Natural killer cell (primary cell): ENCODE data around the gene TAB2. TPM values are rescaled to one million over a fixed set of nuclear protein-coding genes. Genes with fewer than 3 reads are reported as not detected.

ENCODE experiments used
- ATAC-seq, 3 donors: fragments of 150-1000 bp in 2 of 3; fragments of 200-7000 bp in 1 of 3; cut with Tn5 transposase; 1 replicate in 1 of 3; 2 replicates in 2 of 3; pipeline ENCODE4 v1.10.0; 2021; ENCODE audit warnings: mild to moderate bottlenecking in 2 of 3, moderate library complexity in 2 of 3
- DNase-seq, 2 donors: peaks; one replicate each; pipeline versions ENCODE4 v3.0.0 to v3.0.0-alpha.2; 2013 to 2021; ENCODE audit warnings: mixed read lengths in 1 of 2
- H3K27ac ChIP-seq: one replicate; pipeline ENCODE4 v1.5.1; 2013; ENCODE audit warnings: mild to moderate bottlenecking, low read length
- H3K27me3 ChIP-seq: one replicate; pipeline ENCODE4 v1.6.1; 2013; ENCODE audit warnings: low read length; ENCODE audit not compliant: control insufficient read depth, insufficient read depth
- H3K36me3 ChIP-seq: one replicate; pipeline ENCODE4 v1.6.1; 2013; ENCODE audit warnings: low read length; ENCODE audit not compliant: control insufficient read depth, insufficient read depth
- H3K4me1 ChIP-seq: one replicate; pipeline ENCODE4 v1.6.1; 2013; ENCODE audit warnings: low read length; ENCODE audit not compliant: control insufficient read depth, insufficient read depth
- H3K4me3 ChIP-seq: one replicate; pipeline ENCODE4 v1.5.1; 2013; ENCODE audit warnings: low read length
- H3K9me3 ChIP-seq: one replicate; pipeline ENCODE4 v1.6.1; 2013; ENCODE audit warnings: low read length; ENCODE audit not compliant: control insufficient read depth, insufficient read depth
- H3K27ac Mint-ChIP-seq, 2 donors: one replicate each; pipeline ENCODE4 v1.8.0; 2022; ENCODE audit warnings: mild to moderate bottlenecking in 2 of 2, mixed read lengths in 2 of 2, moderate library complexity in 1 of 2
- H3K27me3 Mint-ChIP-seq, 2 donors: one replicate each; pipeline ENCODE4 v1.8.0; 2022; ENCODE audit warnings: low read depth in 2 of 2, mixed read lengths in 2 of 2
- H3K36me3 Mint-ChIP-seq: one replicate; pipeline ENCODE4 v1.8.0; 2022; ENCODE audit warnings: mixed read lengths
- H3K4me1 Mint-ChIP-seq, 2 donors: one replicate each; pipeline ENCODE4 v1.8.0; 2022; ENCODE audit warnings: mixed read lengths in 2 of 2
- H3K4me3 Mint-ChIP-seq: one replicate; pipeline ENCODE4 v1.8.0; 2022; ENCODE audit warnings: mild to moderate bottlenecking, moderate library complexity, mixed read lengths
- H3K9me3 Mint-ChIP-seq, 2 donors: one replicate each; pipeline ENCODE4 v1.8.0; 2022; ENCODE audit warnings: mixed read lengths in 2 of 2
- WGBS: methylation state at CpG from one replicate; pipeline ENCODE4 v1.1.7; 2013; ENCODE audit warnings: missing lambda C conversion rate; ENCODE audit not compliant: insufficient coverage; 5-methylcytosine and 5-hydroxymethylcytosine counted together
- intact Hi-C: fragments of 100-400 bp; cut with micrococcal nuclease; formaldehyde crosslinking; loops from one replicate; pipeline ENCODE4 v1.14.2; 2022
- total RNA-seq, 4 donors: library from RNA; stranded (reverse); fragments of 120-200 nt in 1 of 4; gene quantifications; one replicate each; pipeline versions ENCODE4 v1.2.3 to v1.2.4, GENCODE V29; 2013 to 2022
- TF ChIP-seq, protein P1 (sequence below): fragments of 200-600 bp; IDR thresholded peaks from one replicate; pipeline ENCODE4 v1.8.0; 2022; ENCODE audit warnings: antibody characterized with exemption

Gene TAB2
- total RNA-seq, 3 donors from 2014 or later (not counting 1 experiment from before 2014, with no cell fraction given) = 65.7 to 74.9 (median 68.9) TPM

DNA sequence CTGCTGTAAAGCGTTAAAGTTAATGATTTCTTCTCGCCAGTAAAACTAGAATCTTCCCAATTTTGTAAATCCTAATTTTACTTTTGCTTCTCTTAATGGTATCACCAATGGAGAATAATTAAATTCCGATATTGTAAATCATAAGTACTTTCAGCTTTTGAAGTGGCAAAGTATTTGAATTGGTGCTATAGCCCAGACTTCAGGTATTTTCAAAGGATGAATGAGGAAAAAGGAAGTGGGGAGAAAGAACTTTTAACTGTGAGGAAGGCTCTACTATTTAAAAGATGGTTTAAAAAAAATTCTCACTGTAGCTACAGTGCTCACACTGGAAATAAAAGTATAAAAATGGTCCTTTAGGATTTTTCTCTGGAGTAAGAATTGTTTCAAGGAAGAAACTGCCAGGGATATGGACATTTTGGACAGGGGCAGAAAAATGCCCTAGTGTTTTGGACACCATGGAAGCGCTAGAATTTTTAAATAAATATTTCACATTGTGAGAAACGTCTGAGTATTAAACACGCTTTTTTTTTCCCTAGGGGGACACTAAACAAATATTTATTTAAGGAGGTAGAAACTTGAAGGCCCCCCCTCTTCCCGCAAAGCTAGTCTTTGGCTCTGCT, 1.3 kb upstream of the TAB2 start:
- peak overlapping the region; percentile 75 to 92 for H3K27ac Mint-ChIP-seq
- H3K27me3 Mint-ChIP-seq = peaks cover 0 to 5% of the 10 kb centered on the region in 2 donors
- Histone ChIP-seq H3K4me1 (peaks cover 9% of the 10 kb centered on the region), H3K36me3 (no peaks in the 10 kb centered on the region), H3K4me3 (peak overlapping the region; percentile 71), H3K27ac (peak overlapping the region; percentile 58), H3K9me3 (no peaks in the 10 kb centered on the region), H3K27me3 (no peaks in the 10 kb centered on the region)
- DNase-seq (no peak), ATAC-seq (no peak)
- intact Hi-C loops = loop anchor here (5.0 to 10.0 kb wide), 3 partner anchors 51 to 751 kb away; partner anchors contain the start of gene UST
- TF ChIP-seq, protein P1, sequence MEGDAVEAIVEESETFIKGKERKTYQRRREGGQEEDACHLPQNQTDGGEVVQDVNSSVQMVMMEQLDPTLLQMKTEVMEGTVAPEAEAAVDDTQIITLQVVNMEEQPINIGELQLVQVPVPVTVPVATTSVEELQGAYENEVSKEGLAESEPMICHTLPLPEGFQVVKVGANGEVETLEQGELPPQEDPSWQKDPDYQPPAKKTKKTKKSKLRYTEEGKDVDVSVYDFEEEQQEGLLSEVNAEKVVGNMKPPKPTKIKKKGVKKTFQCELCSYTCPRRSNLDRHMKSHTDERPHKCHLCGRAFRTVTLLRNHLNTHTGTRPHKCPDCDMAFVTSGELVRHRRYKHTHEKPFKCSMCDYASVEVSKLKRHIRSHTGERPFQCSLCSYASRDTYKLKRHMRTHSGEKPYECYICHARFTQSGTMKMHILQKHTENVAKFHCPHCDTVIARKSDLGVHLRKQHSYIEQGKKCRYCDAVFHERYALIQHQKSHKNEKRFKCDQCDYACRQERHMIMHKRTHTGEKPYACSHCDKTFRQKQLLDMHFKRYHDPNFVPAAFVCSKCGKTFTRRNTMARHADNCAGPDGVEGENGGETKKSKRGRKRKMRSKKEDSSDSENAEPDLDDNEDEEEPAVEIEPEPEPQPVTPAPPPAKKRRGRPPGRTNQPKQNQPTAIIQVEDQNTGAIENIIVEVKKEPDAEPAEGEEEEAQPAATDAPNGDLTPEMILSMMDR = no peak
- WGBS = 27% methylated on average over 3 of the region's 7 CpGs
- peaks cover 22 to 27% of the 10 kb centered on the region in 2 donors for H3K4me1 Mint-ChIP-seq
- H3K36me3 Mint-ChIP-seq = no peaks in the 10 kb centered on the region
- H3K9me3 Mint-ChIP-seq = no peaks in the 10 kb centered on the region
- H3K4me3 Mint-ChIP-seq = peak overlapping the region; percentile 87

GRCh38 chr6:149316740-149317643, 520 bp upstream of the TAB2 start:
- H3K27ac ChIP-seq = peak overlapping the region; percentile 84
- ATAC-seq (peak; percentile 78 to 91 (median 87)), DNase-seq (peak; percentile 83 to 94)
- Mint-ChIP-seq H3K4me3 (peak overlapping the region; percentile 87), H3K36me3 (no peaks in the 10 kb centered on the region), H3K27me3 (peaks cover 0 to 4% of the 10 kb centered on the region in 2 donors), H3K9me3 (no peaks in the 10 kb centered on the region), H3K4me1 (peaks cover 23 to 29% of the 10 kb centered on the region in 2 donors), H3K27ac (peak overlapping the region; percentile 75 to 92)
- peaks cover 9% of the 10 kb centered on the region for H3K4me1 ChIP-seq
- TF ChIP-seq, protein P1 = no peak
- H3K36me3 ChIP-seq = no peaks in the 10 kb centered on the region
- intact Hi-C loops = loop anchor here (5.0 to 10.0 kb wide), 3 partner anchors 50 to 752 kb away; partner anchors contain the start of gene UST
- H3K4me3 ChIP-seq = peak overlapping the region; percentile 71
- H3K9me3 ChIP-seq = no peaks in the 10 kb centered on the region
- H3K27me3 ChIP-seq = no peaks in the 10 kb centered on the region
- under 1% methylated on average over 87 of the region's 96 CpGs for WGBS

DNA sequence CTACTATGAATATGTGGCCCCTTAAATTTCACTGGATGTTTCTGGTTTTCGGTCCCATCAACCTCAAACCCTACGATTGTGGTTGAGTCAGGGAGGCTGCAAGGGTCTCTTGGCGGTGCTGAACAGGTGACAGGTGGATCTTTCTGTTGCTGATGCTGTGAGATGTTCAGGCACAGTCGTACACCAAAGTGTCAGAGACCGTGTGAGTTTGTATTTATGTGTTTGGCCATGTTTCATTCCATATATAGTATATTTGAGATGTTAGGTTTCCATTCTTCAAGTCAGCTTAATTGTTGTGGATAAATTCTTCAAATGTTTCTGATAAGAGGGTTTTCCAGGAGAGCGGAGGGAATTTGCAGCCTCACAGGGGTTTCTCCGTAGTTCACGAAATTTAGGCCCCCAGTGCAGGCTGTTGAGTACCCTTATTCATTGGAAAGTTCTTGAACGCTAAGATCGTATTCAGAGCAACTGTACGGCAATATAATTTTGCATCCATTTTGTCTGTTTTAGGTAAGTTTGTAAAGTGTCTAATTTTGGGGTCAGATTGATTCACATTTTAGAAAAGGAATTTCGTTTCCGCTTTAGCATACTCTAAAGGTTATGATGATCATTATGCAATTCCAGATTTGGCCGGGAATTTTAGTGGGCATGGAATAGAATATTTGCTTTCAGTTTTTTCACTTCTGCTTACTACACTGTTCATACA, 1.2 kb downstream of the TAB2 start:
- Histone ChIP-seq H3K27me3 (no peaks in the 10 kb centered on the region), H3K36me3 (no peaks in the 10 kb centered on the region), H3K27ac (peak overlapping the region; percentile 82), H3K4me1 (peaks cover 9% of the 10 kb centered on the region), H3K4me3 (peak overlapping the region; percentile 71), H3K9me3 (no peaks in the 10 kb centered on the region)
- WGBS = 3% methylated on average over 13 of the region's 14 CpGs
- Mint-ChIP-seq H3K27ac (peak overlapping the region; percentile 83 to 92), H3K4me1 (peaks cover 40 to 41% of the 10 kb centered on the region in 2 donors), H3K9me3 (no peaks in the 10 kb centered on the region), H3K4me3 (peak overlapping the region; percentile 93), H3K36me3 (no peaks in the 10 kb centered on the region), H3K27me3 (no peaks in the 10 kb centered on the region)
- TF ChIP-seq, protein P1 = no peak
- intact Hi-C loops = loop anchor here (2.0 to 10.0 kb wide), 4 partner anchors 16 to 754 kb away; partner anchors contain the start of gene UST
- peak in 1 of 2 donors; percentile 69 for DNase-seq
- peak in 1 of 3 donors; percentile 6 for ATAC-seq
